ENCODE measurements around the gene TFAP2B.
A peak's percentile ranks its signal among the peaks of the same experiment; 100 is the strongest.

The TFAP2B gene

GRCh38 chr6:50861692-50862091, 43.0 kb downstream of the TFAP2B start:
- peaks cover 0 to 4% (median 3%) of the 10 kb centered on the region in 5 experiments for H3K27me3 ChIP-seq (replicated peaks in 2 of 5; ENCODE audit: control insufficient read depth in 4 of 5, insufficient read depth in 5 of 5, low read length in 4 of 5)
- whole genome bisulfite sequencing (ENCODE audit: insufficient coverage): 0% methylated on average over 1 of the region's 1 CpG
- H3K36me3 ChIP-seq (ENCODE audit: control insufficient read depth in 4 of 4, insufficient read depth in 4 of 4, low read length in 3 of 4): no peaks in the 10 kb centered on the region
- no peak overlapping the region for H3K4me3 ChIP-seq (ENCODE audit: control insufficient read depth in 1 of 7, extremely low read depth in 1 of 7, insufficient read depth in 4 of 7, low read depth in 2 of 7, low read length in 6 of 7)
- peaks cover 0 to 7% (median 0%) of the 10 kb centered on the region in 5 experiments for H3K9me3 ChIP-seq (ENCODE audit: control extremely low read depth in 1 of 5, control insufficient read depth in 4 of 5, insufficient read depth in 2 of 5, low read depth in 1 of 5, low read length in 4 of 5)
- H3K27ac ChIP-seq (ENCODE audit: insufficient read depth in 1 of 2, low read depth in 1 of 2, low read length in 2 of 2, poor library complexity in 1 of 2, severe bottlenecking in 2 of 2): no peak overlapping the region
- H3K4me1 ChIP-seq (ENCODE audit: control extremely low read depth in 1 of 4, control insufficient read depth in 4 of 4, insufficient read depth in 4 of 4, low read length in 3 of 4): no peaks in the 10 kb centered on the region
- ChIA-PET POLR2A (no interaction called here), CTCF (interaction anchor here (0.6 to 1.5 kb wide), 2 partner anchors 11 to 19 kb away, joined by 3 to 5 read pairs; no protein-coding TSS in a partner anchor)
- DNase-seq: no peak

GRCh38 chr6:50862176-50862575, 43.5 kb downstream of the TFAP2B start:
- Histone ChIP-seq H3K27ac (ENCODE audit: insufficient read depth in 1 of 2, low read depth in 1 of 2, low read length in 2 of 2, poor library complexity in 1 of 2, severe bottlenecking in 2 of 2) (no peak overlapping the region), H3K9me3 (ENCODE audit: control extremely low read depth in 1 of 5, control insufficient read depth in 4 of 5, insufficient read depth in 2 of 5, low read depth in 1 of 5, low read length in 4 of 5) (peaks cover 0 to 7% (median 0%) of the 10 kb centered on the region in 5 experiments), H3K36me3 (ENCODE audit: control insufficient read depth in 4 of 4, insufficient read depth in 4 of 4, low read length in 3 of 4) (no peaks in the 10 kb centered on the region), H3K27me3 (replicated peaks in 2 of 5; ENCODE audit: control insufficient read depth in 4 of 5, insufficient read depth in 5 of 5, low read length in 4 of 5) (peaks cover 0 to 4% (median 3%) of the 10 kb centered on the region in 5 experiments), H3K4me1 (ENCODE audit: control extremely low read depth in 1 of 4, control insufficient read depth in 4 of 4, insufficient read depth in 4 of 4, low read length in 3 of 4) (no peaks in the 10 kb centered on the region), H3K4me3 (ENCODE audit: control insufficient read depth in 1 of 7, extremely low read depth in 1 of 7, insufficient read depth in 4 of 7, low read depth in 2 of 7, low read length in 6 of 7) (no peak overlapping the region)
- no peak for DNase-seq
- POLR2A ChIA-PET: no interaction called here
- CTCF ChIA-PET: interaction anchor here (1.5 kb wide), 1 partner anchor 20 kb away, joined by 5 read pairs; no protein-coding TSS in a partner anchor
- 88% methylated on average over 3 of the region's 3 CpGs for WGBS (ENCODE audit: insufficient coverage)

- ChIA-PET CTCF (no interaction called here), POLR2A (no interaction called here)
- no CpG with 5 or more reads among the region's 1 CpG for WGBS (ENCODE audit: insufficient coverage)
- no peaks in the 10 kb centered on the region for H3K36me3 ChIP-seq (ENCODE audit: control insufficient read depth in 4 of 4, insufficient read depth in 4 of 4, low read length in 3 of 4)
- no peak for DNase-seq
- no peak overlapping the region for H3K27ac ChIP-seq (ENCODE audit: insufficient read depth in 1 of 2, low read depth in 1 of 2, low read length in 2 of 2, poor library complexity in 1 of 2, severe bottlenecking in 2 of 2)
- H3K9me3 ChIP-seq (ENCODE audit: control extremely low read depth in 1 of 5, control insufficient read depth in 4 of 5, insufficient read depth in 2 of 5, low read depth in 1 of 5, low read length in 4 of 5): no peaks in the 10 kb centered on the region
- H3K27me3 ChIP-seq (replicated peaks in 2 of 5; ENCODE audit: control insufficient read depth in 4 of 5, insufficient read depth in 5 of 5, low read length in 4 of 5): peaks cover 0 to 4% (median 3%) of the 10 kb centered on the region in 5 experiments
- no peaks in the 10 kb centered on the region for H3K4me1 ChIP-seq (ENCODE audit: control extremely low read depth in 1 of 4, control insufficient read depth in 4 of 4, insufficient read depth in 4 of 4, low read length in 3 of 4)
- H3K4me3 ChIP-seq (ENCODE audit: control insufficient read depth in 1 of 7, extremely low read depth in 1 of 7, insufficient read depth in 4 of 7, low read depth in 2 of 7, low read length in 6 of 7): no peak overlapping the region
Observed at GRCh38 chr6:50864601-50865000, 45.9 kb downstream of the TFAP2B start.

- no peak overlapping the region for H3K27ac ChIP-seq (ENCODE audit: insufficient read depth in 1 of 2, low read depth in 1 of 2, low read length in 2 of 2, poor library complexity in 1 of 2, severe bottlenecking in 2 of 2)
- H3K4me1 ChIP-seq (ENCODE audit: control extremely low read depth in 1 of 4, control insufficient read depth in 4 of 4, insufficient read depth in 4 of 4, low read length in 3 of 4): no peaks in the 10 kb centered on the region
- POLR2A ChIA-PET: no interaction called here
- no peaks in the 10 kb centered on the region for H3K36me3 ChIP-seq (ENCODE audit: control insufficient read depth in 4 of 4, insufficient read depth in 4 of 4, low read length in 3 of 4)
- WGBS (ENCODE audit: insufficient coverage): 100% methylated on average over 1 of the region's 1 CpG
- H3K9me3 ChIP-seq (ENCODE audit: control extremely low read depth in 1 of 5, control insufficient read depth in 4 of 5, insufficient read depth in 2 of 5, low read depth in 1 of 5, low read length in 4 of 5): no peaks in the 10 kb centered on the region
- no peak overlapping the region for H3K4me3 ChIP-seq (ENCODE audit: control insufficient read depth in 1 of 7, extremely low read depth in 1 of 7, insufficient read depth in 4 of 7, low read depth in 2 of 7, low read length in 6 of 7)
- DNase-seq: no peak
- no peaks in the 10 kb centered on the region for H3K27me3 ChIP-seq (replicated peaks in 2 of 5; ENCODE audit: control insufficient read depth in 4 of 5, insufficient read depth in 5 of 5, low read length in 4 of 5)
- CTCF ChIA-PET: no interaction called here
Observed at GRCh38 chr6:50868466-50868865, 49.8 kb downstream of the TFAP2B start.

- POLR2A ChIA-PET: no interaction called here
- CTCF ChIA-PET: no interaction called here
- Histone ChIP-seq H3K36me3 (ENCODE audit: control insufficient read depth in 4 of 4, insufficient read depth in 4 of 4, low read length in 3 of 4) (no peaks in the 10 kb centered on the region), H3K9me3 (ENCODE audit: control extremely low read depth in 1 of 5, control insufficient read depth in 4 of 5, insufficient read depth in 2 of 5, low read depth in 1 of 5, low read length in 4 of 5) (no peaks in the 10 kb centered on the region), H3K4me1 (ENCODE audit: control extremely low read depth in 1 of 4, control insufficient read depth in 4 of 4, insufficient read depth in 4 of 4, low read length in 3 of 4) (no peaks in the 10 kb centered on the region), H3K27ac (ENCODE audit: insufficient read depth in 1 of 2, low read depth in 1 of 2, low read length in 2 of 2, poor library complexity in 1 of 2, severe bottlenecking in 2 of 2) (no peak overlapping the region), H3K27me3 (replicated peaks in 2 of 5; ENCODE audit: control insufficient read depth in 4 of 5, insufficient read depth in 5 of 5, low read length in 4 of 5) (peaks cover 0 to 3% (median 0%) of the 10 kb centered on the region in 5 experiments), H3K4me3 (ENCODE audit: control insufficient read depth in 1 of 7, extremely low read depth in 1 of 7, insufficient read depth in 4 of 7, low read depth in 2 of 7, low read length in 6 of 7) (no peak overlapping the region)
- no CpG with 5 or more reads among the region's 1 CpG for WGBS (ENCODE audit: insufficient coverage)
- DNase-seq: no peak
Observed at GRCh38 chr6:50873167-50873566, 54.5 kb downstream of the TFAP2B start.

- CTCF ChIA-PET: no interaction called here
- H3K4me3 ChIP-seq (ENCODE audit: control insufficient read depth in 1 of 7, extremely low read depth in 1 of 7, insufficient read depth in 4 of 7, low read depth in 2 of 7, low read length in 6 of 7): no peak overlapping the region
- no peaks in the 10 kb centered on the region for H3K9me3 ChIP-seq (ENCODE audit: control extremely low read depth in 1 of 5, control insufficient read depth in 4 of 5, insufficient read depth in 2 of 5, low read depth in 1 of 5, low read length in 4 of 5)
- peak in 2 of 3 donors; percentile 0 to 16 for DNase-seq
- H3K36me3 ChIP-seq (ENCODE audit: control insufficient read depth in 4 of 4, insufficient read depth in 4 of 4, low read length in 3 of 4): no peaks in the 10 kb centered on the region
- no peak overlapping the region for H3K27ac ChIP-seq (ENCODE audit: insufficient read depth in 1 of 2, low read depth in 1 of 2, low read length in 2 of 2, poor library complexity in 1 of 2, severe bottlenecking in 2 of 2)
- no peaks in the 10 kb centered on the region for H3K27me3 ChIP-seq (replicated peaks in 2 of 5; ENCODE audit: control insufficient read depth in 4 of 5, insufficient read depth in 5 of 5, low read length in 4 of 5)
- H3K4me1 ChIP-seq (ENCODE audit: control extremely low read depth in 1 of 4, control insufficient read depth in 4 of 4, insufficient read depth in 4 of 4, low read length in 3 of 4): no peaks in the 10 kb centered on the region
- POLR2A ChIA-PET: no interaction called here
- 56% methylated on average over 1 of the region's 3 CpGs for WGBS (ENCODE audit: insufficient coverage)
Observed at GRCh38 chr6:50884364-50884763, 65.7 kb downstream of the TFAP2B start.

- DNase-seq: no peak
- H3K4me3 ChIP-seq (ENCODE audit: control insufficient read depth in 1 of 7, extremely low read depth in 1 of 7, insufficient read depth in 4 of 7, low read depth in 2 of 7, low read length in 6 of 7): no peak overlapping the region
- CTCF ChIA-PET: no interaction called here
- H3K4me1 ChIP-seq (ENCODE audit: control extremely low read depth in 1 of 4, control insufficient read depth in 4 of 4, insufficient read depth in 4 of 4, low read length in 3 of 4): no peaks in the 10 kb centered on the region
- H3K27ac ChIP-seq (ENCODE audit: insufficient read depth in 1 of 2, low read depth in 1 of 2, low read length in 2 of 2, poor library complexity in 1 of 2, severe bottlenecking in 2 of 2): no peak overlapping the region
- H3K27me3 ChIP-seq (replicated peaks in 2 of 5; ENCODE audit: control insufficient read depth in 4 of 5, insufficient read depth in 5 of 5, low read length in 4 of 5): no peaks in the 10 kb centered on the region
- no CpG with 5 or more reads among the region's 1 CpG for WGBS (ENCODE audit: insufficient coverage)
- POLR2A ChIA-PET: no interaction called here
- no peaks in the 10 kb centered on the region for H3K36me3 ChIP-seq (ENCODE audit: control insufficient read depth in 4 of 4, insufficient read depth in 4 of 4, low read length in 3 of 4)
- H3K9me3 ChIP-seq (ENCODE audit: control extremely low read depth in 1 of 5, control insufficient read depth in 4 of 5, insufficient read depth in 2 of 5, low read depth in 1 of 5, low read length in 4 of 5): no peaks in the 10 kb centered on the region
Observed at GRCh38 chr6:50887112-50887511, 68.4 kb downstream of the TFAP2B start.
